H1 (cell line): ENCODE results near the gene SAMD14. TPM values are rescaled to one million over a fixed set of nuclear protein-coding genes. Genes with fewer than 3 reads are reported as not detected.

ENCODE experiments used
- CEBPB ChIP-seq: IDR thresholded peaks from 2 replicates; pipeline ENCODE4 v1.6.1; 2012; ENCODE audit warnings: low read depth, low read length
- RXRA ChIP-seq: IDR thresholded peaks from 2 replicates; pipeline ENCODE4 v1.6.1; 2011; ENCODE audit warnings: low read depth, mild to moderate bottlenecking, low read length, moderate library complexity; ENCODE audit not compliant: insufficient read depth
- SUZ12 ChIP-seq: fragments of 200-600 bp; sonication (generic); IDR thresholded peaks from 2 replicates; pipeline ENCODE4 v1.6.1; 2012; ENCODE audit warnings: mild to moderate bottlenecking, inconsistent platforms, low read length, moderate library complexity, mixed read lengths
- polyA plus RNA-seq, 7 experiments: library from polyadenylated mRNA; depleted of rRNA in 3 of 7; stranded (reverse) in 5 of 7; unstranded in 2 of 7; fragments of >200 nt in 5 of 7; fragments of 200-250 nt in 2 of 7; gene quantifications; 1 replicate in 5 of 7; 2 replicates in 1 of 7; 4 replicates in 1 of 7; pipeline versions ENCODE4 v1.2.1 to v1.2.3, GENCODE V29; 2011 to 2013; ENCODE audit warnings: missing spikeins in 2 of 7, mixed read lengths in 2 of 7
- total RNA-seq: library from RNA; stranded (reverse); fragmentation: NEBNext Ultra II Directional; extraction: Animal tissue kit (Norgen Biotek cat#: 25700); gene quantifications from 2 replicates; pipeline ENCODE4 v1.2.1, GENCODE V29; 2021

The SAMD14 gene
- total and polyA plus RNA-seq, 2 of the 8 experiments (the other 6 are each of a cell fraction or from before 2014, with no cell fraction given) = 5.7 to 5.8 TPM

GRCh38 chr17:50161911-50162288 is 31.9 kb upstream of the SAMD14 start (continued):
- TF ChIP-seq RXRA (no peak), SUZ12 (no peak), CEBPB (no peak)
